ENCODE data around the gene CHRDL2. TPM values are rescaled to one million over a fixed set of nuclear protein-coding genes. Genes with fewer than 3 reads are reported as not detected.

The CHRDL2 gene
- total RNA-seq, 4 donors from 2014 or later, result not detected

GRCh38 chr11:74696500-74696899 lies 34.7 kb downstream of the CHRDL2 start:
- no peak overlapping the region for H3K4me3 ChIP-seq (ENCODE audit: low read depth, poor library complexity, severe bottlenecking)
- 52 to 63% methylated on average over 6 of the region's 6 CpGs for WGBS, 2 donors

GRCh38 chr11:74695705-74696280 lies 35.4 kb downstream of the CHRDL2 start:
- DNase-seq (ENCODE audit: low spot score in 2 of 2), result no peak
- TF ChIP-seq POLR2A (IDR thresholded peaks at IDR 0.05) (no peak), CTCF (IDR thresholded peaks at IDR 0.05) (no peak)
- intact Hi-C loops (cut with DNase I; ENCODE audit: low total_unique reads), result no loop called here
- no peak overlapping the region for H3K4me3 ChIP-seq (ENCODE audit: low read depth, poor library complexity, severe bottlenecking)
- WGBS, 2 donors, result 83 to 85% methylated on average over 11 of the region's 11 CpGs

More at GRCh38 chr11:74696500-74696899, 34.7 kb downstream of the CHRDL2 start:
- intact Hi-C loops (cut with DNase I; ENCODE audit: low total_unique reads), result no loop called here
- no peak for TF ChIP-seq CTCF (IDR thresholded peaks at IDR 0.05)
- no peak for TF ChIP-seq POLR2A (IDR thresholded peaks at IDR 0.05)
- DNase-seq (ENCODE audit: low spot score in 2 of 2), result no peak

- intact Hi-C loops (cut with DNase I; ENCODE audit: low total_unique reads), result no loop called here
- DNase-seq (ENCODE audit: low spot score in 2 of 2), result no peak
- no peak for TF ChIP-seq POLR2A (IDR thresholded peaks at IDR 0.05)
- TF ChIP-seq CTCF (IDR thresholded peaks at IDR 0.05), result no peak
- no peak overlapping the region for H3K4me3 ChIP-seq (ENCODE audit: low read depth, poor library complexity, severe bottlenecking)
- WGBS, 2 donors, result 89 to 90% methylated on average over 10 of the region's 10 CpGs
Observed at GRCh38 chr11:74694136-74694930, 36.9 kb downstream of the CHRDL2 start.

- WGBS, 2 donors, result 87 to 91% methylated on average over 5 of the region's 5 CpGs
- DNase-seq (ENCODE audit: low spot score in 2 of 2), result no peak
- intact Hi-C loops (cut with DNase I; ENCODE audit: low total_unique reads), result no loop called here
- TF ChIP-seq CTCF (IDR thresholded peaks at IDR 0.05) (no peak), POLR2A (IDR thresholded peaks at IDR 0.05) (no peak)
- no peak overlapping the region for H3K4me3 ChIP-seq (ENCODE audit: low read depth, poor library complexity, severe bottlenecking)
Observed at GRCh38 chr11:74693531-74693930, 37.7 kb downstream of the CHRDL2 start.

GRCh38 chr11:74691755-74692154 lies 39.5 kb downstream of the CHRDL2 start:
- intact Hi-C loops (cut with DNase I; ENCODE audit: low total_unique reads), result no loop called here
- no peak for TF ChIP-seq CTCF (IDR thresholded peaks at IDR 0.05)
- no peak for TF ChIP-seq POLR2A (IDR thresholded peaks at IDR 0.05)
- DNase-seq (ENCODE audit: low spot score in 2 of 2), result no peak
- 67 to 73% methylated on average over 4 of the region's 4 CpGs for WGBS, 2 donors
- no peak overlapping the region for H3K4me3 ChIP-seq (ENCODE audit: low read depth, poor library complexity, severe bottlenecking)
